Endothelial cell (in vitro differentiated cells): ENCODE measurements around the gene PARD3. TPM values are rescaled to one million over a fixed set of nuclear protein-coding genes. Genes with fewer than 3 reads are reported as not detected.
"Not testable (repeated sequence)": the region's sequence is repeated elsewhere in the genome, so short reads cannot be mapped to it uniquely, and the experiment has no call there.

Source experiments
- DNase-seq: peaks from one replicate; pipeline ENCODE4 v3.0.0; 2021; ENCODE audit warnings: low spot score
- H3K27ac Mint-ChIP-seq: one replicate; pipeline ENCODE4 v1.8.0; 2021; ENCODE audit warnings: mixed read lengths, inconsistent platforms; ENCODE audit not compliant: unreplicated experiment
- H3K27me3 Mint-ChIP-seq: one replicate; pipeline ENCODE4 v1.8.0; 2021; ENCODE audit warnings: mild to moderate bottlenecking, moderate library complexity, mixed read lengths, inconsistent platforms; ENCODE audit not compliant: unreplicated experiment
- H3K36me3 Mint-ChIP-seq: one replicate; pipeline ENCODE4 v1.8.0; 2021; ENCODE audit warnings: mild to moderate bottlenecking, low read depth, mixed read lengths, inconsistent platforms; ENCODE audit not compliant: unreplicated experiment
- H3K4me1 Mint-ChIP-seq: one replicate; pipeline ENCODE4 v1.8.0; 2021; ENCODE audit warnings: mild to moderate bottlenecking, mixed read lengths, inconsistent platforms; ENCODE audit not compliant: unreplicated experiment
- H3K4me3 Mint-ChIP-seq: one replicate; pipeline ENCODE4 v1.8.0; 2021; ENCODE audit warnings: mild to moderate bottlenecking, mixed read lengths, inconsistent platforms; ENCODE audit not compliant: unreplicated experiment
- H3K9me3 Mint-ChIP-seq: one replicate; pipeline ENCODE4 v1.8.0; 2021; ENCODE audit warnings: mixed read lengths, inconsistent platforms; ENCODE audit not compliant: unreplicated experiment
- CTCF ChIP-seq: fragments of 200-600 bp; sonication (generic); IDR thresholded peaks from one replicate; pipeline ENCODE4 v1.5.0; 2021; ENCODE audit warnings: antibody characterized with exemption; ENCODE audit not compliant: unreplicated experiment
- total RNA-seq: library from RNA; stranded (reverse); fragmentation: NEBNext Ultra II Directional; extraction: Animal tissue kit (Norgen Biotek cat#: 25700); gene quantifications from one replicate; pipeline ENCODE4 v1.2.1, GENCODE V29; 2021; ENCODE audit not compliant: unreplicated experiment

PARD3 gene
- total RNA-seq, 1 donor from 2014 or later: 35.2 TPM

DNA sequence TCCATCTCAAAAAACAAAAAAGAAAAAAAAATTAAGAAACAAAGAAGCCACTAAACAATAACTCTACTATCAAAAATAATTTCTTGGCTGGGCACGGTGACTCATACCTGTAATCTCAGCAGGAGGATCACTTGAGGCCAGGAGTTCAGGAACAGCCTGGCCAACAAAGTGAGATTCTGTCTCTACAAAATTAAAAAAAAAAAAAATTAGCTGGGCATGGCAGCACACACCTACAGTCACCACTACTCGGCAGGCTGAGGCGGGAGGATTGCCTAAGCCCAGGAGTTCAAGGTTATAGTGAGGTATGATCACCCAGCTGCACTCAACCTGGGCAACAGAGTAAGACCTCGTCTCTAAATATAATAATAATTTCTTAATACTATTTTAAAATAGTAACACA, 69.0 kb downstream of the PARD3 start:
- Mint-ChIP-seq H3K9me3 (no peaks in the 10 kb centered on the region), H3K36me3 (no peaks in the 10 kb centered on the region), H3K4me3 (no peak overlapping the region), H3K27me3 (peaks cover 1% of the 10 kb centered on the region), H3K4me1 (peaks cover 14% of the 10 kb centered on the region), H3K27ac (no peak overlapping the region)
- no peak for DNase-seq
- TF ChIP-seq CTCF: no peak

DNA sequence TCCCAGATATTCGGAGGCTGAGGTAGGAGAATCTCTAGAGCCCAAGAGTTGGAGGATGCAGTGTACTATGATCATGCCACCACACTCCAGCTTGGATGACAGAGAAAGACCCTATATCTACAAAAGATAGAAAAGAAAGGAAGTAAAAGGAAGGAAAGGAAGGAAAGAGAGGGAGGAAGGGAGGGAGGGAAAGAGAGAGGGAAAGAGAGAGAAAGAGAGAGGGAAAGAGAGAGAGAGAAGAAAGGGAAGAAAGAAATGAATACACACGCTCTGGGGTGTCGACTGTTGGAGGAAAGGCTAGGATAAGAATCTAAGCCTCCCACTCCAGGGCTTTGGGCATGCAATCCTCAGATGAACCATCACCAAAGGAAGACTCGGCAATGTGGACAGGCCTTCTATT, 69.9 kb downstream of the PARD3 start:
- Mint-ChIP-seq H3K9me3 (no peaks in the 10 kb centered on the region), H3K4me1 (peaks cover 16% of the 10 kb centered on the region), H3K4me3 (no peak overlapping the region), H3K36me3 (no peaks in the 10 kb centered on the region), H3K27ac (no peak overlapping the region), H3K27me3 (peaks cover 3% of the 10 kb centered on the region)
- no peak for TF ChIP-seq CTCF
- DNase-seq: no peak

GRCh38 chr10:34744590-34744989, 70.5 kb downstream of the PARD3 start:
- H3K9me3 Mint-ChIP-seq: no peaks in the 10 kb centered on the region
- no peak overlapping the region for H3K27ac Mint-ChIP-seq
- no peak for TF ChIP-seq CTCF
- H3K4me1 Mint-ChIP-seq: peaks cover 19% of the 10 kb centered on the region
- H3K4me3 Mint-ChIP-seq: no peak overlapping the region
- H3K36me3 Mint-ChIP-seq: no peaks in the 10 kb centered on the region
- peaks cover 3% of the 10 kb centered on the region for H3K27me3 Mint-ChIP-seq
- DNase-seq: no peak

- no peaks in the 10 kb centered on the region for H3K9me3 Mint-ChIP-seq
- peaks cover 18% of the 10 kb centered on the region for H3K4me1 Mint-ChIP-seq
- no peak overlapping the region for H3K27ac Mint-ChIP-seq
- TF ChIP-seq CTCF: no peak
- no peaks in the 10 kb centered on the region for H3K36me3 Mint-ChIP-seq
- H3K4me3 Mint-ChIP-seq: no peak overlapping the region
- DNase-seq: no peak
- H3K27me3 Mint-ChIP-seq: peaks cover 3% of the 10 kb centered on the region
Measured at GRCh38 chr10:34743814-34744213, 71.3 kb downstream of the PARD3 start.

DNA sequence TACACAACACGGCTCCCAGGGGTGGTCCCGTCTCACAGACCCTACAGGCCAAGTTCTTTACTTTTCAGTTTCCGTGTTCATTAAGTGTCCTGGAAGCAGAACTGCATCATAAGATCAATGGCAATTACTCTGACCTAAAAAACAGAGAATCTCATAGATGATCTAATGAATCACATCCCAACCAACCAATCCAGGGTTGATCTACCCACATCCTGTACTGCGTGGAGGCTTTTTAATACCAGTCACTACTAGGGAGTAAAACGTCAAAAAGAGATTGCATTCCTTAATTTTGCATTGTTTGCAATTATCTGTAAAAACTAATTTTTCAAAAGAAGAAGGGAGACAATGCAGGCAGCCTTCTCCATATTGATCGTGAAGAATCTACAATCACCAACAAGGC, 72.6 kb downstream of the PARD3 start:
- Mint-ChIP-seq H3K27me3 (peaks cover 2% of the 10 kb centered on the region), H3K27ac (no peak overlapping the region), H3K4me1 (peaks cover 20% of the 10 kb centered on the region), H3K36me3 (no peaks in the 10 kb centered on the region), H3K9me3 (no peaks in the 10 kb centered on the region), H3K4me3 (no peak overlapping the region)
- no peak for DNase-seq
- TF ChIP-seq CTCF: no peak

- peaks cover 24% of the 10 kb centered on the region for H3K4me1 Mint-ChIP-seq
- H3K4me3 Mint-ChIP-seq, H3K27me3 Mint-ChIP-seq, DNase-seq, H3K27ac Mint-ChIP-seq, H3K9me3 Mint-ChIP-seq, H3K36me3 Mint-ChIP-seq: not testable (repeated sequence)
Measured at GRCh38 chr10:34741087-34741486, 74.0 kb downstream of the PARD3 start.
